GM12865 (cell line): ENCODE measurements around the gene ELOVL5.

ENCODE experiments used
- DNase-seq: peaks from one replicate; pipeline ENCODE4 v3.0.0; 2010; ENCODE audit warnings: low read depth
- H3K4me3 ChIP-seq: 2 replicates; pipeline ENCODE4 v1.5.1; 2011; ENCODE audit warnings: mild to moderate bottlenecking, low read depth, low read length, control low read depth
- TF ChIP-seq, protein P1 (sequence below): IDR thresholded peaks from 2 replicates; pipeline ENCODE4 v1.5.1; 2011; ENCODE audit warnings: low read length, control low read depth, low read depth, inconsistent platforms; ENCODE audit not compliant: insufficient read depth; ENCODE audit errors: missing control alignments

ELOVL5 gene

GRCh38 chr6:53244399-53244931 is 104.3 kb downstream of the ELOVL5 start:
- TF ChIP-seq, protein P1, sequence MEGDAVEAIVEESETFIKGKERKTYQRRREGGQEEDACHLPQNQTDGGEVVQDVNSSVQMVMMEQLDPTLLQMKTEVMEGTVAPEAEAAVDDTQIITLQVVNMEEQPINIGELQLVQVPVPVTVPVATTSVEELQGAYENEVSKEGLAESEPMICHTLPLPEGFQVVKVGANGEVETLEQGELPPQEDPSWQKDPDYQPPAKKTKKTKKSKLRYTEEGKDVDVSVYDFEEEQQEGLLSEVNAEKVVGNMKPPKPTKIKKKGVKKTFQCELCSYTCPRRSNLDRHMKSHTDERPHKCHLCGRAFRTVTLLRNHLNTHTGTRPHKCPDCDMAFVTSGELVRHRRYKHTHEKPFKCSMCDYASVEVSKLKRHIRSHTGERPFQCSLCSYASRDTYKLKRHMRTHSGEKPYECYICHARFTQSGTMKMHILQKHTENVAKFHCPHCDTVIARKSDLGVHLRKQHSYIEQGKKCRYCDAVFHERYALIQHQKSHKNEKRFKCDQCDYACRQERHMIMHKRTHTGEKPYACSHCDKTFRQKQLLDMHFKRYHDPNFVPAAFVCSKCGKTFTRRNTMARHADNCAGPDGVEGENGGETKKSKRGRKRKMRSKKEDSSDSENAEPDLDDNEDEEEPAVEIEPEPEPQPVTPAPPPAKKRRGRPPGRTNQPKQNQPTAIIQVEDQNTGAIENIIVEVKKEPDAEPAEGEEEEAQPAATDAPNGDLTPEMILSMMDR: no peak
- H3K4me3 ChIP-seq: no peak overlapping the region
- DNase-seq: no peak

- no peak for DNase-seq
- TF ChIP-seq, protein P1: no peak
- H3K4me3 ChIP-seq: no peak overlapping the region
Observed at GRCh38 chr6:53241938-53242337, 106.8 kb downstream of the ELOVL5 start.

- DNase-seq: no peak
- H3K4me3 ChIP-seq: no peak overlapping the region
- TF ChIP-seq, protein P1: no peak
Observed at GRCh38 chr6:53240761-53241160, 108.0 kb downstream of the ELOVL5 start.

DNA sequence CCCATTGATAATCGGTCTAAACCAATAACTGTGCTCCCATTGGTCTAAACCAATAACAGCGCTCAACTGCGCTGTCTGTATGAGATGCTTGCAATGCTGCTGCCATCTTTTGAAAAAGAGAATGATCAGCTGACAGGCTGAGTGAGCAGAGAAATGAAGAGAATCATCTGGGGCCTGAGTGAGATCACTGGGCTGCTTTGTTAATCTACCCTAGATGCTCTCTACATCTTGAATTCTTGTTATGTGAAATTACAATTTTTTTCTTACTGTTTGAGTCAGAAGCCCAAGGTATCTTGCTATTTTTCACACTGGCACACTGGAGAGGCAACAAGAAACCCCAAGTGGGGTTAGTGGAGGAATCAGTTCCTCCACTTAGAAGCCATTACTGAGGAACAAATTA is 108.6 kb downstream of the ELOVL5 start:
- no peak overlapping the region for H3K4me3 ChIP-seq
- TF ChIP-seq, protein P1: no peak
- no peak for DNase-seq

- DNase-seq: peak; percentile 63
- no peak overlapping the region for H3K4me3 ChIP-seq
- TF ChIP-seq, protein P1: no peak
Observed at GRCh38 chr6:53239526-53239925, 109.2 kb downstream of the ELOVL5 start.

- no peak for DNase-seq
- H3K4me3 ChIP-seq: no peak overlapping the region
- TF ChIP-seq, protein P1: no peak
Observed at GRCh38 chr6:53238311-53238710, 110.4 kb downstream of the ELOVL5 start.

- no peak overlapping the region for H3K4me3 ChIP-seq
- DNase-seq: peak; percentile 42
- TF ChIP-seq, protein P1: no peak
Observed at GRCh38 chr6:53236241-53236640, 112.5 kb downstream of the ELOVL5 start.
